PC-3 (cell line): ENCODE data around the gene PRPF19.

Source experiments
- EZH2 ChIP-seq: fragments of 300-600 bp; sonication (generic); IDR thresholded peaks from one replicate; pipeline ENCODE4 v1.6.1; 2017; ENCODE audit warnings: antibody characterized with exemption, mild to moderate bottlenecking, low read length; ENCODE audit not compliant: unreplicated experiment
- EZH2phosphoT487 ChIP-seq: fragments of 300-600 bp; sonication (generic); IDR thresholded peaks from 2 replicates; pipeline ENCODE4 v1.6.1; 2018; ENCODE audit warnings: mild to moderate bottlenecking, antibody characterized with exemption, low read length, borderline replicate concordance
- TF ChIP-seq, protein P1 (sequence below): fragments of 300-600 bp; sonication (generic); conservative IDR thresholded peaks from 2 replicates; pipeline ENCODE4 v1.5.1; 2017; ENCODE audit warnings: antibody characterized with exemption, low read depth, mild to moderate bottlenecking, low read length

DNA sequence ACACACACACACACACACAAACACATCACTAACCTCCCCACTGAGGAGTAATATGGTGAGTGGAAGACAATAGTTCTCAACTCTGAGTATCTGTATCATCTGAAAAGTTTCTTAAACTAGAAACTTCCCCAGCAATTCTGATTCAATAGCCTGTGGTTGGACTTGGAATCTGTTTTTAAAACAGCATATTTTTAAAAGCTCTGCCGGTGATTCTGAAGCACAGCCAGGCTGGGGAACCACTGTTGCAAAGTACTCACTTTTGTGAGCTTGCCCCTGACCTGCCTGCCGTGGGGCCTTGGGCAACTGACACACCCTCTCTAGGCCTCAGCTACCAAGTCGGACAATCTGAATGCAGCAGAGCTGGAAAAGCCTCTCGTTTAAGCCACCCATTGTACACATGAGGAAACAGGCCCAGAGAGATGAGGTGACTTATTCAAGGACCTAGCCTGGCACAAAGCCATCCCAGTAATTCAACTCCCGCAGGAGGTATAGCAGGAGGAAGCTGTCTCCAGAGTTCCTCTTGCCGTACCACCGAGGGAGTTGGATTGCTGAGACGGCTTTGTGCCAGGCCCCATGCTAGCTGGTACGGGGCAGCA is 36.7 kb upstream of the PRPF19 start:
- TF ChIP-seq, protein P1, sequence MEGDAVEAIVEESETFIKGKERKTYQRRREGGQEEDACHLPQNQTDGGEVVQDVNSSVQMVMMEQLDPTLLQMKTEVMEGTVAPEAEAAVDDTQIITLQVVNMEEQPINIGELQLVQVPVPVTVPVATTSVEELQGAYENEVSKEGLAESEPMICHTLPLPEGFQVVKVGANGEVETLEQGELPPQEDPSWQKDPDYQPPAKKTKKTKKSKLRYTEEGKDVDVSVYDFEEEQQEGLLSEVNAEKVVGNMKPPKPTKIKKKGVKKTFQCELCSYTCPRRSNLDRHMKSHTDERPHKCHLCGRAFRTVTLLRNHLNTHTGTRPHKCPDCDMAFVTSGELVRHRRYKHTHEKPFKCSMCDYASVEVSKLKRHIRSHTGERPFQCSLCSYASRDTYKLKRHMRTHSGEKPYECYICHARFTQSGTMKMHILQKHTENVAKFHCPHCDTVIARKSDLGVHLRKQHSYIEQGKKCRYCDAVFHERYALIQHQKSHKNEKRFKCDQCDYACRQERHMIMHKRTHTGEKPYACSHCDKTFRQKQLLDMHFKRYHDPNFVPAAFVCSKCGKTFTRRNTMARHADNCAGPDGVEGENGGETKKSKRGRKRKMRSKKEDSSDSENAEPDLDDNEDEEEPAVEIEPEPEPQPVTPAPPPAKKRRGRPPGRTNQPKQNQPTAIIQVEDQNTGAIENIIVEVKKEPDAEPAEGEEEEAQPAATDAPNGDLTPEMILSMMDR: no peak
- TF ChIP-seq EZH2 (no peak), EZH2phosphoT487 (no peak)
